Left lobe of liver (tissue), 2 donors: ENCODE results near the gene TBCD. TPM values are rescaled to one million over a fixed set of nuclear protein-coding genes. Genes with fewer than 3 reads are reported as not detected.
A peak's percentile ranks its signal among the peaks of the same experiment; 100 is the strongest.

Source experiments
- ATAC-seq: fragments of 200-7000 bp; cut with Tn5 transposase; one replicate; pipeline ENCODE4 v1.9.1; 2020; ENCODE audit warnings: mild to moderate bottlenecking, moderate library complexity
- DNase-seq: peaks from one replicate; pipeline ENCODE4 v3.0.0-alpha.2; 2020; ENCODE audit warnings: low spot score
- total RNA-seq: library from RNA; stranded (reverse); gene quantifications from one replicate; pipeline ENCODE4 v1.2.1, GENCODE V29; 2021
- donor health status: DM: no; HTN: no; CAD: no; lungs with moderate emphysema.
- donor health status: DM: no; HTN: yes; CAD: no.

TBCD gene
- total RNA-seq, 1 donor from 2014 or later, result 46.2 TPM

GRCh38 chr17:82808006-82808405, 56.1 kb downstream of the TBCD start:
- DNase-seq (no peak), ATAC-seq (no peak)

- DNase-seq (no peak), ATAC-seq (no peak)
Observed at GRCh38 chr17:82808921-82809905, 57.3 kb downstream of the TBCD start.

- ATAC-seq, result no peak
- DNase-seq, result no peak
Observed at GRCh38 chr17:82810644-82811430, 59.0 kb downstream of the TBCD start.

GRCh38 chr17:82812058-82812457, 60.2 kb downstream of the TBCD start:
- DNase-seq, result no peak
- ATAC-seq, result no peak

DNA sequence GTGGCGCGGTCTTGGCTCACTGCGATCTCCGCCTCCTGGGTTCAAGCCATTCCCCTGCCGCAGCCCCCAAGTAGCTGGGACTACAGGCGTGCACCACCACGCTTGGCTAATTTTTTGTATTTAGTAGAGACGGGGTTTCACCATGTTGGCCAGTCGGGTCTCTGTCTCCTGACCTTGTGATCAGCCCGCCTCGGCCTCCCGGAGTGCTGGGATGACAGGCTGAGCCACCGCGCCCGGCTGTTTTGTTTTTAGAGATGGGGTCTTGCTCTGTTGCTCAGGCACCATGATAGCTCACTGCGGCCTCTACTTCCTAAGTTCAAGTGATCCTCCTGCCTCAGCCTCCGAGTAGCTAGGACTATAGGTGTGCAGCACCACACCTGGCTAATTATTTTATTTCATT, 60.7 kb downstream of the TBCD start:
- ATAC-seq, result no peak

DNA sequence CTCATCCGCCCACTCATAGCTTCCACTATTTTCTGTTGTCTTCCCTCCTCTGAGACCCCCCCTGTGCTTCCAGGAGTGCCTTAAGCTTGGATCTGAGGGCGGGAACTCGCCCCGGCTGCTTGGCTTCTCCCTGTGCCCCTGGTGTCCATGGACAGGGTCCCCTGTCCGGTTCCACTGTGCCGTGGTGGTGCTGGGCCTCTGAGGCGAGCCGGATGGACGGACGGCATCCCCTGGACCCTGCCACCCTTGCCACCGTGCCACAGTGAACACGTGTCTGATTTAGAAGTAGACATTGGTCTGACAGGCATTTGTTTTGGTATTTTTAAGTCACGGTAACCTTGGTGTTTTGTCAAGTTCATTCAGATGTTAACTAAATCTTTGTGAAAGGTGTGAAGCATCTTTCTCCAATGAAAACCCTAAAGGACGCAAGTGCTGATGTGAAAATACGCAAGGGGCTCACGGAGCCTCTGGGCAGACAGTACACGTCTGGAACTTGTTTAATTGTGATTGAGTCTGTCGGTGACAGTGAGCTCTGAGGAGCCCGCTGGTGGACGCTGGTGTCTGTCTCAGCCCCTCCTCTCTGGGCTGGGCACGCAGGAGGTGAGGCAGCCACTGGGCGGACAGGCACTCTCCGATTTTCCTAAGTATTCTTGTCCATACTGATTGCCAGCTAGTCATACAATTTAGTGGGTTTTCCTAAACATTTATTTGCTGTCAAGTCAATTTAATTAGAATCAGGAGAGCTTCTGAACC, 61.6 kb downstream of the TBCD start:
- DNase-seq, result no peak
- no peak for ATAC-seq

More for the DNA sequence above, 60.7 kb downstream of the TBCD start:
- no peak for DNase-seq

GRCh38 chr17:82814834-82815233, 63.0 kb downstream of the TBCD start:
- DNase-seq (no peak), ATAC-seq (no peak)

GRCh38 chr17:82815354-82815753, 63.5 kb downstream of the TBCD start:
- DNase-seq (no peak), ATAC-seq (no peak)

GRCh38 chr17:82815790-82816305, 64.0 kb downstream of the TBCD start:
- DNase-seq, result no peak
- ATAC-seq, result no peak

DNA sequence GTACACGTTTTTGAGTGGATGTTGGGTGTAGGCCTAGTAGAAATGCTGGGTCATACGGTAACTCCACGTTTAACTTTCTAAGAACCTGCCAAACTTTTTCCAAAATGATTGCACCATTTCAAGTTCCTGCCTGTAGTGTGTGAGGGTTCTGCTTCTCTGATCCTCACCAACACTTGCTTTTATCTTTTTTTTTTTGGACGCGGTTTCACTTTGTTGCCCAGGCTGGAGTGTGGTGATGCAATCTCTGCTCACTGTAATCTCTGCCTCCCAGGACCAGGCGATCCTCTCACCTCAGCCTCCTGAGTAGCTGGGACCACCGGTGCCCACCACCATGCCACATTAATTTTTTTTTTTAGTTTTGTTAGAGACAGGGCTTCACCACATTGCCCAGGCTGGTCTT, 64.5 kb downstream of the TBCD start:
- DNase-seq, result no peak
- no peak for ATAC-seq

GRCh38 chr17:82817947-82818346, 66.1 kb downstream of the TBCD start:
- ATAC-seq (no peak), DNase-seq (no peak)

GRCh38 chr17:82820278-82821251, 68.7 kb downstream of the TBCD start:
- no peak for ATAC-seq
- no peak for DNase-seq

DNA sequence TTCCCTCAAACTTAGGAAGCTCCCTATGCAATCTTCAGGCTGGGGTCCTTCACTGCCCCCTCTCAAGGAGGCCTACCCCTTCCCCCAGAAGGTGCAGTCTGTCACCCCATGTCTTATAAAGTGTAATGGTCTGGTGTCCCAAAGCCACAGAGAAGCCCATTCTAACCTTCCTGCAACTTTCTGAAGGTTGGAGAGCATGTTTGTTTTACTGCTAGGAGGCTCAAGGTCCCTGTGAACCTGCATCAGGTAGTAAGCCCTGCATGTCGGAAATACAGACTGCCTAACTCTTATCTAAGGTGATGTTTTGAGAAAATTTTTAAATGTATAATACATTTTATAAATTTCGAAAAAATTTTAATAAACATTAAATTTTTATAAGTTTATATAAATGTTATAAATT, 69.7 kb downstream of the TBCD start:
- no peak for ATAC-seq
- no peak for DNase-seq

GRCh38 chr17:82822281-82822680, 70.4 kb downstream of the TBCD start:
- no peak for ATAC-seq
- no peak for DNase-seq

- peak; percentile 39 for ATAC-seq
- DNase-seq, result no peak
Observed at GRCh38 chr17:82823004-82823403, 71.1 kb downstream of the TBCD start.

DNA sequence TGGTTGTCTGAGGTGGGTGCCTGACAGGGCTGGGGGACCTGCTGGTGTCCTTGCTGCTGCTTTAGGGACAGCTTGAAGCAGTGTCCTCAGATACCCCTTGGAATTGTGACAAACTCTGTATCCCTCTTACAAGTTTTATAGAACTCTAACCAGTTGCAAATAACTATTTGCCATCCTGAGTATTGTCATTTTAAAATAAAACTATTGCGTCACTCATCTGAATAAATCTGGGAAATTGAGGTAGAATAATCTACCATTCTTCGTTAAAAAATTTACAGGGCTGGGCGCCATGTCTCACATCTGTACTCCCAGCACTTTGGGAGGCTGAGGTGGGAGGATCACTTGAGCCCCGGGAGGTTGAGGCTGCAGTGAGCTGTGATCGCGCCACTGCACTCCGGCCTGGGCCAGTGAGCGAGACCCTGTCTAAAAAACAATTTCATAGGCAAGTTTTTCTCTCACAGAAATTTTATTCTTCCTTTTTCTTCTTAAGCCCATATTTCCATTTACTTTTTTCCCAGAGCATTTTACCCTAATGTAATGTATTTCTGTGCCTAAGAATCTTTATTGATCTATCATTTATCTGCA, 73.8 kb downstream of the TBCD start:
- DNase-seq, result no peak
- no peak for ATAC-seq

DNA sequence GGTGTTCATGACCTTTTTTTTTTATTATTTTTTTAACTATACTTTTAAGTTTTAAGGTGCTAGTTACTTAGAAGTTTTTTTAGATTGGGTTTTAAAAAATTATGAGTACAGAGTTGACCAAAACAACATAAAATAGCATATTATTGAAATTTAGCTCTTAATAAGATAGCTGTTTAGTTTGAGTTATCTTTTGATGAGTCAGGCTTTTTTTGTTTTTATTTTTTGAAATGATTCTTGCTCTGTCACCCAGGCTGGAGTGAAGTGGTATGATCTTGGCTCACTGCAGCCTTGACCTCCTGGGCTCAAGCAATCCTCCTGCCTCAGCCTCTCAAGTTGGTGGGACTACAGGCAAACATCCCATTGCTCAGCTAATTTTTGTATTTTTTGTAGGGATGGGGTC, 74.3 kb downstream of the TBCD start:
- DNase-seq, result no peak
- no peak for ATAC-seq

GRCh38 chr17:82826956-82827355, 75.1 kb downstream of the TBCD start:
- DNase-seq, result no peak

GRCh38 chr17:82828875-82829487, 77.1 kb downstream of the TBCD start:
- DNase-seq, result no peak

More at GRCh38 chr17:82826956-82827355, 75.1 kb downstream of the TBCD start:
- no peak for ATAC-seq

More at GRCh38 chr17:82828875-82829487, 77.1 kb downstream of the TBCD start:
- no peak for ATAC-seq
